Stimulated activated CD8-positive, alpha-beta memory T cell treated with anti-CD3 and anti-CD28 coated beads, Interleukin-2, amount 100 ng/mL, for 1 hour (primary cell): Measurements from ENCODE around the gene RABL6.
"Not testable (repeated sequence)": the region's sequence is repeated elsewhere in the genome, so short reads cannot be mapped to it uniquely, and the experiment has no call there.

Experiments used
- DNase-seq, 2 donors: peaks; one replicate each; pipeline ENCODE4 v3.0.0-alpha.2; 2020; ENCODE audit warnings: low read depth in 2 of 2

RABL6 gene, protein sequence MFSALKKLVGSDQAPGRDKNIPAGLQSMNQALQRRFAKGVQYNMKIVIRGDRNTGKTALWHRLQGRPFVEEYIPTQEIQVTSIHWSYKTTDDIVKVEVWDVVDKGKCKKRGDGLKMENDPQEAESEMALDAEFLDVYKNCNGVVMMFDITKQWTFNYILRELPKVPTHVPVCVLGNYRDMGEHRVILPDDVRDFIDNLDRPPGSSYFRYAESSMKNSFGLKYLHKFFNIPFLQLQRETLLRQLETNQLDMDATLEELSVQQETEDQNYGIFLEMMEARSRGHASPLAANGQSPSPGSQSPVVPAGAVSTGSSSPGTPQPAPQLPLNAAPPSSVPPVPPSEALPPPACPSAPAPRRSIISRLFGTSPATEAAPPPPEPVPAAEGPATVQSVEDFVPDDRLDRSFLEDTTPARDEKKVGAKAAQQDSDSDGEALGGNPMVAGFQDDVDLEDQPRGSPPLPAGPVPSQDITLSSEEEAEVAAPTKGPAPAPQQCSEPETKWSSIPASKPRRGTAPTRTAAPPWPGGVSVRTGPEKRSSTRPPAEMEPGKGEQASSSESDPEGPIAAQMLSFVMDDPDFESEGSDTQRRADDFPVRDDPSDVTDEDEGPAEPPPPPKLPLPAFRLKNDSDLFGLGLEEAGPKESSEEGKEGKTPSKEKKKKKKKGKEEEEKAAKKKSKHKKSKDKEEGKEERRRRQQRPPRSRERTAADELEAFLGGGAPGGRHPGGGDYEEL

DNA sequence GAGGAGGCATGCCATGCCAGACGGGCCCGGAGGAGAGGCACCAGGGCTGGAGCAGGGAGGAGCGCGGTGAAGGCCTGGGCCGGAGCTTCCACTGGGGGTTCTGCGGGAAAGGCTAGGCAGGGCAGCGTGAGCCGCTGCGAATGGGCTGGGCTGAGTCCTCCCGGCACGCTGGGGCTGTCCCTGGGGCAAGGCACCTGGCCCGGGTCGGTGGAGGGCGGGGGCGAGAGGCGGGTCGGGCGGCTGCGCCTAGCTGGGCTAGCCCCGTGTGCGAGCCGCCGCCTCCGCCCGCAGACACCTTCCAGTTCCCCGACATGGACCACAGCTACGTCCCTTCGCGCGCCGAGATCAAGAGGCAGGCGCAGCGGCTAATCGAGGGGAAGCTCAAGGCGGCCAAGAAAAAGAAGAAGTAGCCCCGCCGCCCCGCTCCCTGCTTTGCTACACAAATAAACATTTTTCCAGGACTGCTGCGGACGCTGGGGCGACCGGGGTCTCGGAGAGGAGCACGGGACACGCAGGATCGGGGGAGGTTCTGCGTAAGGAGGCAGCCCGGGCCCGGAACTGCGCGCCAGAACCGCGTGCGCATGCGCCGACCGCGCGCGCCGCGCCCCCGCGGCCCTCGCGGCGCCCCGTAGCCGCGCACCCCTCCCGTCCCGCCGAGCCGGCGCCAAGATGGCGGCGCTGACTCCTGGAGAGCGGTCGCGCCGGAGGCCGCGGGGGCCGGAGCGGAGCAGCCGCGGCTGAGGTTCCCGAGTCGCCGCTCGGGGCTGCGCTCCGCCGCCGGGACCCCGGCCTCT is at the start of gene RABL6:
TSS of gene RABL6 (plus strand) at position 668 of the 794 bp plus-strand sequence. CDS start 249 bp downstream, outside the sequence.
- DNase-seq = peak; percentile 57 to 70

DNA sequence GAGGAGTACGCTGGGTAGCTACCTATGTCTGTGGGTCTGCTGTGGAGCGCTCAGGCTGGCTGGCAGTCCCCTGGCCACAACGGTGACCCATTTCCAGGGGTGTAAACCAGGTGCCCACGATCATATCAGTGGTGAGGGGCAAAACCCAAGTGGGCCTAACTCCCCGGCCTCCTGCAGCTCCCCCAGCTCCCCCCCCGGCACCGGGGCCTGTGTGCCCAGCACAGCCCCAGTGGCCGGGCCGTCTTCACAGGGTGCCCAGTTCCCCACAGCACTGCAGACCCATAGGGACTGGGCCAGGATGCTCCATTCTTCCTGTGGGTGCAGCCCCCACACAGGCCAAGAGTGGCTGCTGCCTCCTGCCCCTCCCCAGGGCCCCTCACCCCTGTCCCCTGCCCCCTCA is 48.7 kb upstream of the RABL6 start:
- no peak for DNase-seq

DNA sequence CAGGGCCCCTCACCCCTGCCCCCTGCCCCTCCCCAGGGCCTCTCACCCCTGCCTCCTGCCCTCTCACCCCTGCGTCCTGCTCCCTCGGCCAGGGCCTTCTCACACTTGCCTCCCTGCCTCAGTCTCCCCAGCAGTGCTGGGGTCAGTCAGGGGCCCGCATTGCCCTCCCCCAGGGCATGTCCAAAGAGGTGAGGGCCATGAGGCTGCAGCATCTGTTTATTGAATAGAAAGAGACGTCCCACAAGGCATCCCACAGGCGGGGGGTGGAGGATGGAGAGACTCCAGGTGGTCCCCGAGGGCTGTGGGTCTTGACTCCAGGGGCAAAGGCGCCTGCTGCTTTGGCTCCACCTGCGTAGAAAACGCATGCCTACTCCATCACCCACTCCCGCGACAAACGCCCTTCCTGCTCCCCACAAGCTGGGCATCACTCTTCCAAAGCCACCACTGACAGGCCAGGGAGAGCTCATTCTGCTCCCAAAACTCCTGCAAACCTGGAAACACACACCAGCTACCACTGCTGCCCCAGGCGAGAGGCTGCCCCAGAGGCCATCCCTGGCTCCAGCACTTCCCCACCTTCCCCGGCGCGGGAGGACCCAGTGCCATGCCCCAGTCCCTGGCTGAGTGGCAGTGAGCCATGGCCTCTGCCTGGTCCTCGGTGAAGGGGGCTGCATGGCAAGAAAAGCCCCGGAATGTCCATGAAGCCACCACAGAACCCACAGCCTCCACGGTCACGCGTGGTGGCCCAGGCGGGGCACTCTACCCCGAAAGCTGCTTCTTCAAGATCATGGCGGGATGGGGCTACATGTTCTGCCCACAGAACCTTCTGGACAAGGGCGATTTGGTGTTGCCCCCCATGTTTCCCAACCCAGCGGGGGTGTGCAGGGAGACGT is 48.1 kb upstream of the RABL6 start:
- DNase-seq = no peak

DNA sequence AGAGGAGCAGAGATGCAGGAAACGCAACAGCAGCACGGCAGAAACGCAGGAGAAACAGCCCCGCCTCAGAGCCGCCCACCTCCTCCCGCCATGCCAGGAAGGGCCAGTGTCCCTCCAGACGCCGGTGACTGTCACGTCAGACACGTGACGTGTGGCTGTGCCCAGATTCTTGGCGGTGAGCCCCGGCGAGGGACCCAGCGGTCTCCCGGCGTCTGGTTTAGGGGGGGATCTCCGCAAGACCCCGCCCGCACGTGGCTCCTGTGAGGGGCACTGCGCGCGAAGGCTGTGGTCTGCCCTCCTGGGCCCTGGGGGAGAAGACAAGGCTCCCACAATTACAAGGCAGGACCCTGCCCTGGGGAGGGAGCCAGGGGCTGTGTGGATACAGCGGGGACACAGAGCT is 47.3 kb upstream of the RABL6 start:
- DNase-seq = no peak

DNA sequence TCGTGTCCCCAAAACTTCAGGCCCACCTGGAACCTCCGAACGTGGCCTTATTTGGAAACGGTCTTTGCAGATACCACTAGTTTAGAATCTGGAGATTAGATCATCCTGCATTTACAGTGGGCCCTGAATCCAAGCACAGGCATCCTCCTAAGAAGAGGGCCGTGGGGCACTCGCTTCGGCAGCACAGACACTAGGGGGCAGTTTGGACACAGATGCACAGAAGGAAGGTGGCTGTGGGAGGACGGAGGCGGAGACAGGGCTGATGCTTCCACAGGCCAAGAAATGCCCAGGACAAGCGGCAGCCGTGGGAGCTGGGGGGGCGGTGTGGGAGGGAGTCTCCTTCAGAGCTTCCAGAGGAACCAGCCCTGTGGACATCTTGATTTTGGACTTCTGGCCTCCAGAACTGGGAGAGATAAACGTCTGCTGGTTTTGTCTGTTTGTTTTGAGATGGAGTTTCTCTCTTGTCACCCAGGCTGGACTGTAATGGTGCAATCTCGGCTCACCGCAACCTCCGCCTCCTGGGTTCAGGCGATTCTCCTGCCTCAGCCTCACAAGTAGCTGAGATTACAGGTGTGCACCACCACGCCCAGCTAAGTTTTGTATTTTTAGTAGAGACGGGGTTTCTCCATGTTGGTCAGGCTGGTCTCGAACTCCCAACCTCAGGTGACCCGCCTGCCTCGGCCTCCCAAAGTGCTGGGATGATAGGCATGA is 46.8 kb upstream of the RABL6 start:
- not testable (repeated sequence) for DNase-seq

DNA sequence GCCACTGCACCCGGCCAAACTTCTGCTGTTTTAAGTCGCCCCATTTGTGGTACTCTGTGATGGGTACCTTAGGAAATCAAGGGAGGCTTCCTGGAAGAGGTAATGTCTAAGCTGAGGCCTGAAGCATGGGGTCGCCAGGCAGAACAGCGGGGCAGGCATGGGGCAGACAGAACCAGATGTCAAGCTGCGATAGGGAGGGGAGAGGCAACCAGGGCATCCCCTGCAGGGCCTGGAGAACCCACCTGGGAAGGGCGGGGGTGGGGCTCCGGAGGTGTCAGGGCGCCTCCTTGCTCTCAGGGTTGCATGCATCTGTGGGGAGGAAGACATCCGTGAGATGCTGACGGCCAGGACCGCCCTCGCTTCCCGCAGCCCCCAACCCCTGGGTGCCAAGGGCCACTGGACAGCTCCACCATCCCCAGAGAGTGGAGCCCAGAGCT is 46.2 kb upstream of the RABL6 start:
- DNase-seq = no peak

DNA sequence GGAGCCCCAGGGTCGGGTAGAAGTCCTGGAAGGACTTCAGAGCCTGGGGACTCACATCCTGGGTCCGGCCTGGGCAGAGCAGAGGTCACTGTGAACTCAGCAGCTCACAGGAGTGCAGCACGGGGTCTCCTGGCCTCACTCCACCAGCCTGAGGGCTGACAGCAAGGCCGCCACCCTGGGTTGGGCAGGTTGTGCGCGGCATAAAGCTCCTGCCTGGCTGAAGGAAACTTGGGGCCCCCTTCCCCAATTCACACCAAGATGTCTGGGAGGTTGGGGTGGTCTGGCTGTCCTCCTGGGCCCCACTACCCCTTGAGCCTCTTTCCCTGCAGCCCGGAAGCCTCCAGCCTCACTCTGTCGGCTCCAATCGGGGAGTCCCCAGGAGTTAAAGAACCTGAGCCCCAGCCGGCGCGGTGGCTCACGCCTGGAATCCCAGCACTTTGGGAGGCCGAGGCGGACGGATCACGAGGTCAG is 45.5 kb upstream of the RABL6 start:
- DNase-seq = no peak

DNA sequence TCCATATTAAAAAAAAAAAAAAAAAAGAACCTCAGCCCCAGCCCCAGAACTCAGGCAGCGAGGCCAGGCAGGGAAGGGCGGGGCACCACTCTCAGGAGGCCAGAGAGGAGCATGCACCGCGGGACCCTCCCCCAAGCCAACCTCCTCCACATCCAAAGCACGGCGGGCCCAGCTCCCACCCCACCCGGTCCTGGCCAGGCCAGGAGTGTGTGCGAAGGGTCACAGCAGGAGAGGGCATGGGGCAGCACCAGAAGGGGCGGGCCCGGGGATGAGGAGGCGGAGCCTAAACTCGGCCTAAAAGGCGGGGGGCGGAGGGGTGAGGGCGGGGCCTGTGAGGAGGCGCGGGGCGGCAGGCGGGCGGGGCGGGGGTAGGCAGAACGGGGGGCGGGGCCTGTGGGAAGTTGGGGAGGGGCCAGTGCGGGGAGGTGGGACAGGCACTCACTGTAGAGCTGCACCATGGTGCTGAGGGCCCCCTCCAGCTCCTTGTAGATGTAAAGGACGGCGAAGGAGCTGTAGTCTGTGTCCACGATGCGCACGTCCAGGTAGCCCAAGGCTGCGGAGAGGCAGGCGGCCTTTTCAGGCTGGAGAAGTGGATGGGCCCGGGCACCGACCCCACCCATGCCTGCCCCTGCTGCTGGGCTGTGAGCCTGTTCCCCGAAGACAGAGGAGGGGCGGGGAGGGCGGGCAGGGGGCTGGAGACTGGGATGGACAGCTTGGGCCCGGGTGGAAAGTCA is 44.7 kb upstream of the RABL6 start:
- peak in 1 of 2 donors; percentile 20 for DNase-seq

DNA sequence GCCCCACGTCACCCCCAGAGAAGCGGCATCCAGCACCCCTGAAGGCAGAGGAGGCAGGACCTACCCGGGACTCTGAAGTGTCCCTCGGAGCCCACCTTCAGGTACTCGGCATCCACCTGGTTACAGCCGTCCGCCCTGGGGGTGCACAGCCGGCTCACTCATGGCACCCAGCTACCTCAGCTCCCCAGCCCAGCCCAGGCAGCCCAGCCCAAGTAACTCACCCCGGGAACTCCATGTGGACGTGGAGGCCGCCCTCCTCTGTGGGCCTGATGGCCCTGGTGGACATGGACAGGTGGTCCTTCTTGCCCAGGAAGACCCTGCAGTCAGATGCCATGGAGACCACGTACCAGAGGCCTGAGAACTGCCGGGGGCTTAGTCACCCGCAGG is 44.1 kb upstream of the RABL6 start:
- no peak for DNase-seq

DNA sequence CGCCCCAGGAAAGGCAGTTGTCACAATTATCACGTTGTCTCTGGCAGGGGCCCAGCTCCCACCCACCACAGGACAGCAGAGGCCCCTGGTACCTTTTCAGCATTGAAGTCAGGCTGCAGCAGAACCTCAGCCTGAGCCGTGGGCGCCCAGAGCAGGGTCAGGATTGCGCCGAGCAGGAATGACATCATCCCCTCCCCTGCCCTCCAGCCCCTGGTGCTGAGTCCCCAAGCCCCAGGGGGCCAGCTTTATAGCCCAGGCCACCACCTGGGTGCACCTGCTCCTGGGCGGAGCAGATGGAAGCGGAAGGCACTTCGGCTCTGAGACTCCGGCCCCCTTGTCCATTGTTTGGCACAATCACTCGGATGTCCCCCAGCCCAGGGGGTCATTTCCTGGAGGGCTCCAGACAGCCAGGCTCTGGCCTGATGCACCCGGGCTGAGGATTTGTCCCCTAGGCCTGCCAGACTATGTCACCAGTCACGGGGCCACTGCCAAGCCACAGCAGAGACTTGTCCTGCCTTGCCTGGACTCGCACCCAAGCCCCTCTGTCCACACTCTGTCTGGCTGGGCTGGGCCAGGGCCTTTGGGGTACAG is 43.4 kb upstream of the RABL6 start, which contains the start of gene LCN15:
TSS of gene LCN15 (minus strand) at position 218 of the 591 bp plus-strand sequence. CDS start at position 188, 30 bp downstream.
- no peak for DNase-seq

DNA sequence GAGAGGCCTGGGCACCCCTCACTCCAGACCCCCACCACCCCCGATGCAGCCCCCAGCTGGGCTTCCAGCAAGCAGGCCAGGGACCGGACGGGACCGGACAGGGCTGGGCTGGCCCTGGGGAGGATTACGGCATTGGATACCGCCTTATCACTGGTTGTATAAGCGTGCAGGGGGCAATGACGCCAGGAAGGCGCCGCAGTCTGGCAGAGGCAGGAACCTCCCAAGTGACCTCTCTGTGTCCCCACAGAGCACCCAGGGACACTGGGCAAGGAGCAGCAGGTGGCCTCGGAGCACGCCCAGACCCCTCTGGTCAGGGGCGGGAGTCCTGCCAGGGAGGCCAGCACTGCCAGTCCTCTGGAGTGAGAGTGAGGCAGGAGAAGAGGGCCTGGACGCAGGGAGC is 42.7 kb upstream of the RABL6 start:
- DNase-seq = no peak

DNA sequence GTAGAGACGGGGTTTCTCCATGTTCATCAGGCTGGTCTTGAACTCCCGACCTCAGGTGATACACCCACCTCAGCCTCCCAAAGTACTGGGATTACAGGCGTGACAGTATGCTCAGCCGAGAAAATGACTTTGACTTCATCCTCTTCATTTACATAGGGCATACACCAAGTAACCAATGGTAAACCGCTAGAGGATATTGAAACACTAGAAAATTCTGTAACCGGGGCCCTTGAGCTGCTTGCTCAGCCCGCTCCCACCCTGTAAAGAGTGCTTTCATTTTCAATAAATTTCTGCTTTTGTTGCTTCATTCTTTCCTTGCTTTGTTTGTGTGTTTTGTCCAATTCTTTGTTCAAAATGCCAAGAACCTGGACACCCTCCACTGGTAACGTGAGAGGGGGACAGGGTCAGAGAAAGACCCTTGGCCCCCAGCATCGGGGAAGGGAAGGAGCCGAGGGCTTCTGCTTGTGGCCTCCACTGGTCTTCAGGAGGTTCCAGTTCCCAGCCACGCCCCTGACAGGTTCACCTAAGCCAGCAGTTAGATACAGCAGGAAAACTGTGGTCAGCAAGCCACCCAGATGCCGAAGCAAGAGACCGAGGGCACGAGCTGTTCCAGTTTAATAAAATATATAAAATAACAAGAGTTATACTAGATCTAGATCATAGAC is 41.9 kb upstream of the RABL6 start:
- not testable (repeated sequence) for DNase-seq

DNA sequence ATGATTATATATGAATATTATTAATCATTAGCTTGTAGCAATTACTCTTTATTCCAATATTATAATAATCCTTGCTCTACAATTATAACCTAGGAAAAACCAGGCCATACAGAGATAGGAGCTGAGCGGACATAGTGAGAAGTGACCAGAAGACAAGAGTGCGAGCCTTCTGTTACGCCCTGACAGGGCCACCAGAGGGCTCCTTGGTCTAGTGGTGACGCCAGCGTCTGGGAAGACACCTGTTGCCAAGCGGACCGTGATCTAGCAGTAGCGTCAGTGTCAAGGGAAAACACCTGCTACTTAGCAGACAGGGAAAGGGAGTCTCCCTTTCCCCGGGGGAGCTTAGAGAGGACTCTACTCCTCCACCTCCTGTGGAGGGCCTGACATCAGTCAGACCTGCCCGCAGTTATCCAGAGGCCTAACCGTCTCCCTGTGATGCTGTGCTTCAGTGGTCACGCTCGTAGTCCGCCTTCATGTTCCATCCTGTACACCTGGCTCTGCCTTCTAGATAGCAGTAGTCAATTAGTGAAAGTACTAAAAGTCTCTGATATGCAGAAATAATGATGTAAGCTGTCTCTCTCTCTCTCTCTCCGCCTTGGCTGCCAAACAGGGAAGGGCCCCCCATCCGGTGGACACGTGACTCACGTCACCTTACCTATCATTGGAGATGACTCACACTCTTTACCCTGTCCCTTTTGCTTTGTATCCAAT is 41.2 kb upstream of the RABL6 start:
- not testable (repeated sequence) for DNase-seq

DNA sequence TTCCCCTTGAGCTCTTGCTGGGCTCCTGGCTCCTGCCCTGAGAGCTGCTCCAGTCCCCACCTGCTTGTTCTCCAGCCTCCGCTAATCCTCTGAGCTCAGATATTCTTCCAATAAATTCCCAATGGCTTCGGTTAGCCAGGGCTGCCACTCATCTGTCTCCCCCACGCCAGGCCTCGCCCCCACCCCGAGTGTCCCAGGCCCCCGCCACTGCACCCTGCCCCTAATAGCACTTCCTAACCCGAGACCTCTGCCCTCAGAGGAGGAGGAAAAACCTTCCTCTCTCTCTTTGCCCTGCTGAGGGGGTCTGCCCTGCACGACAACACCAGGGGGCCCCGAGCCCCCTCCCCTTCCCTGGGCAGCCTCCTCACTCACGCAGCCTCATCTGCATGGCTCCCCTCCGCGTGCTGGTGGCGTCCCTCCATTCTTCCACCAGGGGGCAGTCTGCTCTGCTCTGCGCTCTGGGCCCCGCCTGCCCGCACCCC is 38.0 kb upstream of the RABL6 start:
- DNase-seq = peak in 1 of 2 donors; percentile 21

DNA sequence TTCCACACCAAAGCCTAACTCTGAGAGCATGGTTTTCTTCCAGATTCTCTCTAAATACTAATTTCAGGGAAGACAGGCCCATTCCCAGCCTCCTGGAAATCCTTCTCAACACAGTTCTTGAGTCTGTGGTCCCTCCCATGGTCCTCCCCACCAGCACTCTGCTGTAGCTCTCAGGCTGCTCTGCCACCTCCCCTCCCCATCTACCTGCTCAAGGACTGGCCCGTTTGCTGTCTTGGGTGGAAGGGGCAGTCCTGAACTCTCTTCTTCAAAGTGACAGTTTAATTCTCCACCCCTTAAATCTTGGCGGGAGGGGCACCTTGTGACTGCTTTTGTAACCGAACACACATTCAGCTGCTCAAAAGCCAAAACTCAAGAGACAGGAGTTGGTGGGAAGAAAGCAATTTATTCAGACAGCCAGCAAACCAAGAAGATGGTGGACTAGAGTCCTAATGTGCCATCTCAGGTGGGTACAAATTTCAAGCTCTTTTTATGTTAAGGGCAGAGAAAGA is 35.8 kb upstream of the RABL6 start:
- DNase-seq = no peak

DNA sequence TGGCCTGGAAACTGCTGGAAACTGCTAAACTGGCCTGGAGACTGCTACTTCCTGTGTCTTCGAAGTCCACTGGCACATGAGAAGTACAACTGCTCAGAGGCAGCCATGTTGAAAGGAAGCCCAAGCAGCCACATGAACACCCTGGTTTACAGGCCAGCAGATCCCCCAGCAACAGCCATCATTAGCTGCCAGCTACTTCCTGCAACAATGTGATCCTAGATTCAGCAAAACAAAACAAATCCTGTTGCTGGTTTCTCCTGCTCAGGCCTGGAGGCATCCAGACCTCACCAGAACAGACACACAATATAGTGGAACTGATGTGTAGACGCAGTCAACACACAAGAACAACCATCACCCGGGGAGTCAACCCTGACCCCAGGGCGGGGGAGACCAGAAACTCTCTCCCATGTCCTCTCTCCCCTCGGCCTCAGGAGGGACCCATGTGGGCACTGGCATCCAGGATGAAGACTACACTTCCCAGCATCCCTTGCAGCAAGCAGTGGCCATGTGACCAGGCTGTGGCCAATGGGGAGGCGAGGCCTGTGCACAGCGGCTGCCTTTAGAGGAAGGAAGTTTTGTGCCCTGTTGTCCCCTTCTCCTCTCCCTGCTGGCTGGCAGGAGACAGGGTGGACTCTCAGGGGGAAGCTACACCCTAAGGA is 34.2 kb upstream of the RABL6 start:
- no peak for DNase-seq

DNA sequence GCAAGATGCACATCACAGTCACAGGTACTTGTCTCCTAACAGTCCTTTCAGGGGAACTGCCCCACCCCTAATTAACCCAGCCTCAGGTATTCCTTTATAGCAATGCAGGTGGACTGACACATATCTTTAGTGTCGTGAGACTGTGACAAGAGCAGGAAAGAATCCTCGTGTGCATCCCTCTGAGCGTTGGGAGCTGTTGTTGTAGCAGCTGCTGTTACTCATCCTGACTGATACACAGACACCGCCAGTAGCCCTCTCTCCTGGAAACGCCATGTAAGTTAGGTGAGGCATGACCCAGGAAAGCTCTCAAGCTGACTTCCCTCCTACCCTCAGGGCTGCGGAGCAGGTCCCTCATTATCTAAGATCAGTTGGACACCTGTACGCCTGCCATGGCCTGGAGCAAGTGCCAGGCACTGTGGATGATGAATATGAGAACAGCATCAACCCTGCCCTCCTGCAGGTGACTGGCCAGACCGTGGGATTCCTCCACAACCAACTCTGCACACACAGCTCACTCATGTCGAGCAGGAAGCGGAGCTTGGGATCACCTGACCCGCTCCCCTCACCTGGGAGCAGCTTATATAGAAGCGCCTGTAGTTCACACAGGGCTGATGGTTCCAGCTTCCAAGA is 33.2 kb upstream of the RABL6 start:
- DNase-seq = no peak
